ENCODE results near the gene ATRIP.

DNA sequence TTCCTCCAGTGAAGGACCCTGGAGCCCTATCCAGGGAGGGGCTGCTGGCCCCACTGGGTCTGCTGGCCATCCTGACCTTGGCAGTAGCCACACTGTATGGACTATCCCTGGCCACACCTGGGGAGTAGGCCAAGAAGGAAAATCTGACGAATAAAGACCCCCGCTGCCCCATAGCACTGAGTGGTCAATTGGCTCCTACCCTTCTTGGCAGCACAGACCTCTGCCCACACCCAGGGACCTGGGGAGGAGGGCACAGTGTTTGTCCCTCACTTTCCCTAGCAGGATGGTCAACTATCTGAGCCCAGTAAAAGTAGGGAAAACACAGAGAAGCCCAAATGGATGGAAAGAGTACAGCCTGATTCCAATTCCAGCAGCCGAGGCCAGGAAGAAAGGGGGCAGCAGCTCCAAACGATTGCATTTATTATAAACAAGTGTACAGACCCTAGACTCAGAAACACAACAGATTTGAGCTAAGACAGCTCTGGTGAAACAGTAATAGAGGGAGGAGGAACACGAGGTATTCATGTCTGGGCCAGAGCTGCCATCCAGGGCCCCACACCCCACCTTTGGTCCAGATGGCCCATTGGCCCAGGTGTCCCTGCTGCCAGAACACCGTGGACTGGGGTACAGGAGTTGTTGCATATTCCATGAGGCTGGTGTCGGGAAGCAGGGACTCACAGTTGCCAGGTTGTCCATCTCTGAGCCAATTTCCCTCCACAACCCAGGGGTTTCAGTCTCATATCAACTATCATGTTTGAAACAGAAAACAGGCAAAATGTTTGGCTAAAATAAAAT, 21.1 kb downstream of the ATRIP start:
- TF ChIP-seq CTCF (IDR thresholded peaks at IDR 0.05) (no peak), EP300 (IDR thresholded peaks at IDR 0.05) (no peak)
